CD4-positive, alpha-beta T cell treated with Interleukin-10 for 1 hour (primary cell): Measurements from ENCODE around the gene LRIG1.

Experiments used
- DNase-seq: peaks from one replicate; pipeline ENCODE4 v3.0.0-alpha.2; 2020

Gene LRIG1

GRCh38 chr3:66500576-66501482, at the start of gene LRIG1:
Gene LRIG1 (minus strand): TSS chr3:66501022. CDS start chr3:66500407, 615 bp downstream.
- DNase-seq = peak; percentile 99

GRCh38 chr3:66544619-66545429, 44.0 kb upstream of the LRIG1 start:
- DNase-seq = no peak

GRCh38 chr3:66542153-66542552, 41.3 kb upstream of the LRIG1 start:
- no peak for DNase-seq

- no peak for DNase-seq
Observed at GRCh38 chr3:66539466-66539989, 38.7 kb upstream of the LRIG1 start.

GRCh38 chr3:66538390-66538789, 37.6 kb upstream of the LRIG1 start:
- no peak for DNase-seq

GRCh38 chr3:66537735-66538134, 36.9 kb upstream of the LRIG1 start:
- DNase-seq = no peak

GRCh38 chr3:66536791-66537190, 36.0 kb upstream of the LRIG1 start:
- DNase-seq = no peak

GRCh38 chr3:66534304-66534845, 33.6 kb upstream of the LRIG1 start:
- DNase-seq = no peak

- DNase-seq = no peak
Observed at GRCh38 chr3:66532613-66533012, 31.8 kb upstream of the LRIG1 start.

- no peak for DNase-seq
Observed at GRCh38 chr3:66532160-66532587, 31.4 kb upstream of the LRIG1 start.

- no peak for DNase-seq
Observed at GRCh38 chr3:66531256-66531655, 30.4 kb upstream of the LRIG1 start.

- no peak for DNase-seq
Observed at GRCh38 chr3:66527246-66527645, 26.4 kb upstream of the LRIG1 start.

GRCh38 chr3:66525771-66526170, 24.9 kb upstream of the LRIG1 start:
- DNase-seq = no peak

GRCh38 chr3:66520724-66521123, 19.9 kb upstream of the LRIG1 start:
- DNase-seq = no peak

- DNase-seq = no peak
Observed at GRCh38 chr3:66518644-66519043, 17.8 kb upstream of the LRIG1 start.

GRCh38 chr3:66518126-66518525, 17.3 kb upstream of the LRIG1 start:
- DNase-seq = no peak

GRCh38 chr3:66517241-66517640, 16.4 kb upstream of the LRIG1 start:
- no peak for DNase-seq

- no peak for DNase-seq
Observed at GRCh38 chr3:66508461-66508860, 7.6 kb upstream of the LRIG1 start.

- DNase-seq = no peak
Observed at GRCh38 chr3:66507423-66508260, 6.8 kb upstream of the LRIG1 start.

- DNase-seq = no peak
Observed at GRCh38 chr3:66506154-66506553, 5.3 kb upstream of the LRIG1 start.

- no peak for DNase-seq
Observed at GRCh38 chr3:66504850-66505641, 4.2 kb upstream of the LRIG1 start.

- no peak for DNase-seq
Observed at GRCh38 chr3:66502981-66503380, 2.2 kb upstream of the LRIG1 start.
